Mucosa of descending colon (tissue), 3 donors: ENCODE results near the gene GSTA5. TPM values are rescaled to one million over a fixed set of nuclear protein-coding genes. Genes with fewer than 3 reads are reported as not detected.
"Not testable (repeated sequence)": the region's sequence is repeated elsewhere in the genome, so short reads cannot be mapped to it uniquely, and the experiment has no call there.

ENCODE experiments used
- ATAC-seq: fragments of 200-7000 bp; cut with Tn5 transposase; one replicate; pipeline ENCODE4 v1.9.1; 2020; ENCODE audit warnings: mild to moderate bottlenecking, moderate library complexity
- DNase-seq, 3 donors: peaks; one replicate each; pipeline ENCODE4 v3.0.0-alpha.2; 2020
- H3K36me3 ChIP-seq: fragments of 200-600 bp; one replicate; pipeline ENCODE4 v1.8.0; 2021; ENCODE audit warnings: low read depth, mild to moderate bottlenecking
- H3K4me1 ChIP-seq: fragments of 200-600 bp; one replicate; pipeline ENCODE4 v1.8.0; 2021; ENCODE audit warnings: low read depth, mild to moderate bottlenecking
- H3K4me3 ChIP-seq: fragments of 200-600 bp; one replicate; pipeline ENCODE4 v1.8.0; 2021; ENCODE audit warnings: mild to moderate bottlenecking
- H3K9me3 ChIP-seq: fragments of 200-600 bp; one replicate; pipeline ENCODE4 v1.8.0; 2021; ENCODE audit warnings: mild to moderate bottlenecking
- intact Hi-C, 2 donors: fragments of 100-400 bp; cut with DNase I in 1 of 2; cut with micrococcal nuclease in 1 of 2; formaldehyde crosslinking; loops; one replicate each; pipeline versions ENCODE4 v1.11.0 to v1.11.1; 2022; cut with DNase I, micrococcal nuclease
- total RNA-seq, 3 donors: library from RNA; stranded (reverse); fragmentation: NEBNext Ultra II Directional in 2 of 3; extraction: Animal tissue kit (Norgen Biotek cat#: 25700) in 2 of 3; gene quantifications; one replicate each; pipeline versions ENCODE4 v1.2.1 to v1.2.4, GENCODE V29; 2021 to 2023
- TF ChIP-seq, protein P1 (sequence below): fragments of 200-600 bp; IDR thresholded peaks from one replicate; pipeline ENCODE4 v1.8.0; 2022; ENCODE audit warnings: antibody characterized with exemption, mild to moderate bottlenecking
- donor health status: DM: no; HTN: no; CAD: no; lungs with moderate emphysema.
- donor health status: DM: no; HTN: no; CAD: no.
- donor health status: DM: no; HTN: yes; CAD: no.

The GSTA5 gene
- total RNA-seq, 3 donors from 2014 or later = not detected

DNA sequence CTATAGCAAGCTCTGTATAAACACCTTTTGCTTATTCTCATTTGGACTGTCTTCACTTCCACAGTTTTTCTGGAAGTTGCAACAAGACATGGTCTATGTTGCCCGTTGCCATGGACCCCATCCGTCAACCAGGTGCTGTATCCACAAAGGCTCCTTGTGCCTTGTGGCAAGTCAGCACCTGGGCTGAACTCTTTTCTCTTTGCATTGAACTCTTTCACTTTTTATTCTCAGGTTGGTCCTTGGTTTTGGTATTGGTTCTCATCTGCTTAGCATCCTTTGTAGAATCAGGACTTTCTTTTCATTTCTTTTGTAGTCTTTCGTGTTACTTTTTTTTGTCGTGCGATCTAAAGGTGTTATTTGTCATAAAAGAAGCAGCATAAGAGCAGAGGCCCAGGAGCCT, 32.0 kb downstream of the GSTA5 start:
- DNase-seq = no peak
- H3K4me3 ChIP-seq = no peak overlapping the region
- no peaks in the 10 kb centered on the region for H3K4me1 ChIP-seq
- H3K36me3 ChIP-seq = no peaks in the 10 kb centered on the region
- TF ChIP-seq, protein P1, sequence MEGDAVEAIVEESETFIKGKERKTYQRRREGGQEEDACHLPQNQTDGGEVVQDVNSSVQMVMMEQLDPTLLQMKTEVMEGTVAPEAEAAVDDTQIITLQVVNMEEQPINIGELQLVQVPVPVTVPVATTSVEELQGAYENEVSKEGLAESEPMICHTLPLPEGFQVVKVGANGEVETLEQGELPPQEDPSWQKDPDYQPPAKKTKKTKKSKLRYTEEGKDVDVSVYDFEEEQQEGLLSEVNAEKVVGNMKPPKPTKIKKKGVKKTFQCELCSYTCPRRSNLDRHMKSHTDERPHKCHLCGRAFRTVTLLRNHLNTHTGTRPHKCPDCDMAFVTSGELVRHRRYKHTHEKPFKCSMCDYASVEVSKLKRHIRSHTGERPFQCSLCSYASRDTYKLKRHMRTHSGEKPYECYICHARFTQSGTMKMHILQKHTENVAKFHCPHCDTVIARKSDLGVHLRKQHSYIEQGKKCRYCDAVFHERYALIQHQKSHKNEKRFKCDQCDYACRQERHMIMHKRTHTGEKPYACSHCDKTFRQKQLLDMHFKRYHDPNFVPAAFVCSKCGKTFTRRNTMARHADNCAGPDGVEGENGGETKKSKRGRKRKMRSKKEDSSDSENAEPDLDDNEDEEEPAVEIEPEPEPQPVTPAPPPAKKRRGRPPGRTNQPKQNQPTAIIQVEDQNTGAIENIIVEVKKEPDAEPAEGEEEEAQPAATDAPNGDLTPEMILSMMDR = no peak
- no peaks in the 10 kb centered on the region for H3K9me3 ChIP-seq
- no peak for ATAC-seq
- intact Hi-C loops = no loop called here

DNA sequence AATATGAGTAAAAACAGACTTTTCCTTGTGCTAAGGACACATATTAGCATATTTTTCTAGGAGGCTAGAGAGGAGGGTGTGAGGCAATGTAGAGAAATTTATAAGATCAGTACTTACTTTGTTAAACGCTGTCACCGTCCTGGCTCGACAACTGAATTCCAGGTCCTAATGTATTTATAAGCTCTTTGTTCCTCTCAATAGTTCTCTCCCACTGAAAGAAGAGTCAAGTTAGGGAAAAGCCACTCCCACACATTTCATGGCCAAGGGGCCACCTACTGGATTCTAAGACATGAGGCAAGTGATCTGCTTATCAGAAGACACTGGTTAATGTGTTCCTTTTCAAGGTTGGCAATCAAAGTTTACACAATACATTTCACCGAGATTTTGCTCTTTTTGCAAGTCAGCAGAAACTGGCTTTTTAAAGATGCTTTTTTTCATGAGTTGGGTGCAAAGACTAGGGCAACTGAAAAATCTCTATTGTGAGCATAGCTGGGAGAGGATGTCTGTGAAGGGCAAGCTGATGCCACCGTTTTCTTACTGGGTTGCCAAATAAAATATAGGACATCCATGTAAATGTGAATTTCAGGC, 36.9 kb downstream of the GSTA5 start, which contains the start of gene GSTA1:
TSS of gene GSTA1 (minus strand) at position 149 of the 588 bp plus-strand sequence. CDS start 4,549 bp downstream, outside the sequence.
- H3K9me3 ChIP-seq, H3K36me3 ChIP-seq, H3K4me3 ChIP-seq, intact Hi-C loops, H3K4me1 ChIP-seq: not testable (repeated sequence)
- ATAC-seq (peak; percentile 65), DNase-seq (peak in 1 of 3 donors; percentile 7)

DNA sequence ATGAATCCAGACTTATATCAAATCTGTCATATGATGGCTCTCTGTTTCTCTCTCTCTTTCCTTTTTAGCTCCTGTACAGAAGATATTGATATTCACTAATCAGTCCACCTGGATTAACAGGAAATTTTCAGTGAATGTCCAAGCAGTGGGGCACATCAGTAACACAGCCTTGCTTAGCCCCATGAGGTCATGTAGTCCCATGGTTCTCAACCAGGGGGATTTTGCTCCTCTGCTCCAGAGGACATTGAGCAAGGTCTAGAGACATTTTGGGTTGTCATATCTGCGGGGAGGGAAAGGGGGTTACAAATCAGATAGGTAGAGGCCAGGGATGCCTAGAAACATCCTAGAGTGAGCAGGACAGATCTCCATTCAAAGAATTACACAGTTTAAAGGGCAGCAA, 37.8 kb downstream of the GSTA5 start:
- Histone ChIP-seq H3K9me3 (no peaks in the 10 kb centered on the region), H3K36me3 (no peaks in the 10 kb centered on the region), H3K4me1 (no peaks in the 10 kb centered on the region), H3K4me3 (no peak overlapping the region)
- TF ChIP-seq, protein P1 = no peak
- DNase-seq = no peak
- ATAC-seq = no peak
- intact Hi-C loops = no loop called here

DNA sequence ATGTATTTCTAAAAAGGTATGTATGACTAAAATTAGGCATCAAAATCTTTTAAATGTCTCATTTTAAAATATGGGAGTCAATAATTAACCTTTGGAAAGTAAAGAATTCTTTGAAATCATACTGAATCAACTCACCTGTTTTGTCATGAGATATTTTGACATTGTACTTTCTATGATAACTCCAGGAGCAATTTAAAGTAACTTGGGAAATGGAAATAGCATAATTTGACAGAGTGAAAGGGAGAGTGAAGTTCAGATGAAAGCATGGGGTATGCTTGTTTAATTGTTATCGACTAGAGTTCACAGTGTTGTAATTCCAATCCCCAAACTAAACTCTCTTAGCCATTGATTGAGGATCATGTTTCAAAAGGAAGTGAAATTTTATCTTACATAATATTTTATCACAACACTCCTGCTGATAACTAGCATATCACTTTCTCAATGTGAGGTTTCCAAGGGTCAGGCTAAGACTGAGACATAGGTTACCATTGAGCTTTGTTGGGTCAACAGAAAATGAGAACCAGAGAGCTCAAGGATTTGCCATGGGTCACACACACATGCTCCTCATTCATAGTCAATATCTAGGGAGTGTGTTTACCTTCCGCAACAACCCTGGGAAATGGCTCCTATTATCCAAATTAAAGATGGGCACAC, 39.3 kb downstream of the GSTA5 start:
- Histone ChIP-seq H3K9me3 (no peaks in the 10 kb centered on the region), H3K36me3 (no peaks in the 10 kb centered on the region), H3K4me1 (no peaks in the 10 kb centered on the region), H3K4me3 (no peak overlapping the region)
- intact Hi-C loops = no loop called here
- DNase-seq (no peak), ATAC-seq (no peak)
- TF ChIP-seq, protein P1 = no peak

DNA sequence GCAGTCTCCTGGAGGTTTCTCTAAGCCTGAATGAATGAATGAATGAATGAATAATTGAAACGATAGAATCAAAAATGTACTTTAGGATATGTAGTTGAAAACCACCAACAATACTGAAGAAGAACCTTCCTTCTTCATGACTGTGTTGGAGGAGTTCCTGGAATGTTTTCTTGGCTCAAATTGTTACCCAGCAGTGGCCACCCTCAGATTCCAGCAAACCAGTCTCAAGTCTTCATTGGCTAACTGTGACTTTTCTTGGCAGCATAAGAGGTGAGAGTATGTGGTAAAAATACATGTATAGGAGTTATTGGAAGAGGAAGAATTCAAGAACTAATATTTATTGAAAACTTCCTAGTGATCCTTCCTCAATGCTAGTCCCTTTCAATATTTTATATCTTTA, 41.3 kb downstream of the GSTA5 start:
- H3K4me3 ChIP-seq, ATAC-seq, H3K9me3 ChIP-seq, DNase-seq, H3K36me3 ChIP-seq, H3K4me1 ChIP-seq, intact Hi-C loops: not testable (repeated sequence)

DNA sequence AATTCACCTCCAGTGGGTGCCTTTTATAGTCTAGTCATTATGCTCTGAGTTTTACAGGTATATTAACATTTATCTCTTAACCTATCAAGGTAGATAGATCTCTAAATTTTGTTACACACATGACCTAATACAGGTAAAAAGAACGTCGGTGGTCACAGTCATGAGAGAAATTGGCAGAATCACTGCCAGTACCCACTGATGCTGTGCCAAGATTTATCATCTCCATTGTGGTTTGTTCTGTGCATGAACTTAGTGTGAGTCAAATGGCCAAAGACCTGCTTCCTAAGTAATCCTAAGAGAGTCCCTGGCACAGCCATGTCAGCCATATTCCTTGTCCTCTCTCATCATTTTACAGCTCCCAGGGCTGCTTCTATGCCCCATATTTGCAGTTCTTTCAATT, 46.2 kb downstream of the GSTA5 start:
- intact Hi-C loops = not testable (repeated sequence)

DNA sequence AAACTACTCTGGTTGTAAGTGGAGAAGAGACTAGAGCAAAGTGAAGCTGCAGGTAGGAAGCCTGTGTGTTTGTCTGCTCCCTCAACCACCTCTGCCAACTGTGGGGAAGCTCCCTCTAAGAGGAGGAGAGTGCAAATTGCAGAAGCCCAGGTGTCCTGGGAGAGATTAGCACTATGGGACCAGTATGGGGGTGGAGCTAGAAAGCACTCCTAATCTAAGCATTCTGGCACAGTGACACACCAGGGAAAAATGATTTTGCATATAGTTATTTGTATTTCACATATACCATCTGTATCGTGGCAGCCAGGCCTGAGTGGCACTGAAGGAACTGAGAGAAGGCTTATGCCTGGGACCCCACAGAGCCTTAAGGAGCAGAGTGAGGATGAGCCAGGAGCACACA, 49.8 kb downstream of the GSTA5 start:
- DNase-seq (no peak), ATAC-seq (no peak)
- H3K9me3 ChIP-seq = no peaks in the 10 kb centered on the region
- no peak overlapping the region for H3K4me3 ChIP-seq
- no peaks in the 10 kb centered on the region for H3K4me1 ChIP-seq
- no peaks in the 10 kb centered on the region for H3K36me3 ChIP-seq
- intact Hi-C loops = no loop called here
- TF ChIP-seq, protein P1 = no peak

More for the DNA sequence above, 46.2 kb downstream of the GSTA5 start:
- H3K4me1 ChIP-seq, H3K9me3 ChIP-seq, ATAC-seq, H3K36me3 ChIP-seq, DNase-seq, H3K4me3 ChIP-seq: not testable (repeated sequence)

DNA sequence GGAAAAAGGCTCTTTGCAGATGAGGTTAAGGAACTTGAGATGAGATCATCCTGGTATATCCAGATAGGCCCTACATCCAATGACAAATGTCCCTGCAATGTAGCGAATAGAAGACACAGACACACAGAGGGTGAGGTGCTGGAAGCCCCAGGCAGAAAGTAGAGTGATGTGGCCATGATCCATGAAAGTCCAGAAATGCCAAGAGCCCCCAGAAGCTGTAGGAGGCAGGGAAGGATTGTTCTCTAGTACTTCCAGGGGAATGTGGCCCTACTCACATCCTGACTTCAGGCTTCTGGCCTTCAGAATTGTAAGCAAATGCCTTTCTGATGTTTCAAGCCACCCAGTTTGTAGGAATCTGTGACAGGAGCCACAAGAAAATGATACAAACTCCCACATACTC, 51.0 kb downstream of the GSTA5 start:
- DNase-seq, H3K4me3 ChIP-seq, H3K4me1 ChIP-seq, intact Hi-C loops, H3K36me3 ChIP-seq, H3K9me3 ChIP-seq, ATAC-seq: not testable (repeated sequence)
